OCI-LY1 (cell line): ENCODE data around the gene KRT3.

Experiments
- CTCF ChIP-seq: fragments of 200-600 bp; sonication (generic), shearing (Covaris generic); IDR thresholded peaks from 2 replicates; pipeline ENCODE4 v1.5.1; 2017; ENCODE audit warnings: mild to moderate bottlenecking, antibody characterized with exemption, low read length, moderate library complexity, mixed read lengths
- EZH2 ChIP-seq: fragments of 200-600 bp; sonication (generic), shearing (Covaris generic); IDR thresholded peaks from 2 replicates; pipeline ENCODE4 v1.8.0; 2017; ENCODE audit warnings: borderline replicate concordance, mixed run types, mild to moderate bottlenecking, antibody characterized with exemption, low read length, moderate library complexity, mixed read lengths

DNA sequence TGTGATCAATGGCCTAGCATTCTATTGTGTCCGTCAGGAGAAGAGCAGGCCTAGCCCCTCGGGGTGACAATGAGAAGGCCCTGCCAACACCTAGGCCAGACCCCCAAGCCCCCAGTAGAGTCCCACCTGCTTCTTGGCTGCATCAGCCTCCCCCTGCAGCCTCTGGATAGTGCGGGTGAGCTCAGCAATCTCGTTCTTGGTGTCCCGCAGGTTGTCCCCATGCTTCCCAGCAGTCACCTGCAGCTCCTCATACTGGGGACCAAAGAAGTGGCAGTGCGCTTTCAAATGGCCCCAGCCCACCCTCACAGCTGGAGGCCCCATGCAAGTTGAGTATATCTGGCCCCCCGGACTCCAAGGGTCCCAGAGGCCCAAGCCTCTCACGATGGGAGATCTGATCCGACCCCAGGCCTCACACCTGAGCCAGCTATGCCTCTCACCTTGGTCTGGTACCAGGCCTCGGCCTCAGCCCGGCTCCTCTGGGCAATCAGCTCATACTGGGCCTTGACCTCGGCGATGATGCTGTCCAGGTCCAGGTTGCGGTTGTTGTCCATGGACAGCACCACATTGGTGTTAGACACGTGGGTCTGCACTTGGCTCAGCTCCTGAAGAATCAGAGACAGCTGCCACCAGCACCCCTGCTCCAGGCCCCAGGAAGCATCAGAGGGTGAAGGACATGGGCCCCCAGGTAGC is 28.0 kb upstream of the KRT3 start:
- TF ChIP-seq CTCF (no peak), EZH2 (no peak)
